Hepatocyte (in vitro differentiated cells): ENCODE data around the gene BCCIP.

Experiments
- CTCF ChIP-seq: fragments of 200-600 bp; sonication (generic); IDR thresholded peaks from 2 replicates; pipeline ENCODE4 v1.5.1; 2016; ENCODE audit warnings: antibody characterized with exemption, mild to moderate bottlenecking; ENCODE audit not compliant: poor library complexity
- EZH2phosphoT487 ChIP-seq: fragments of 200-600 bp; sonication (generic); IDR thresholded peaks from one replicate; pipeline ENCODE4 v1.6.1; 2018; ENCODE audit warnings: antibody characterized with exemption, mild to moderate bottlenecking, low read depth, moderate library complexity; ENCODE audit not compliant: unreplicated experiment, severe bottlenecking

- TF ChIP-seq CTCF (no peak), EZH2phosphoT487 (no peak)
These were observed 20.4 kb downstream of the BCCIP start for GRCh38 chr10:125843603-125844329.
